A549 (cell line): ENCODE data around the gene NEK4.

Experiments
- CHD2 ChIP-seq: fragments of 150-350 bp; IDR thresholded peaks from 2 replicates; pipeline ENCODE4 v1.6.1; 2014; ENCODE audit warnings: low read length; ENCODE audit not compliant: partially characterized antibody
- CTCF ChIP-seq: fragments of >200 bp; sonication (Bioruptor Twin); formaldehyde crosslinking; IDR thresholded peaks from 3 replicates; pipeline ENCODE4 v1.5.1; 2016
- EHMT2 ChIP-seq: fragments of 200-600 bp; sonication (generic); IDR thresholded peaks from 2 replicates; pipeline ENCODE4 v1.6.1; 2016; ENCODE audit warnings: antibody characterized with exemption, low read depth, mild to moderate bottlenecking, moderate library complexity
- ELK1 ChIP-seq: fragments of 150-350 bp; IDR thresholded peaks from 2 replicates; pipeline ENCODE4 v1.6.1; 2014; ENCODE audit warnings: low read depth, mild to moderate bottlenecking, low read length
- EP300 ChIP-seq, 2 experiments: fragments of >200 bp; sonication (Bioruptor Twin); formaldehyde crosslinking; IDR thresholded peaks; 2 replicates in 1 of 2; 3 replicates in 1 of 2; pipeline ENCODE4 v1.6.1; 2016 to 2017
- JUNB ChIP-seq: fragments of >200 bp; sonication (Bioruptor Twin); formaldehyde crosslinking; IDR thresholded peaks from 2 replicates; pipeline ENCODE4 v1.6.1; 2016
- MAFK ChIP-seq: fragments of 450-650 bp; IDR thresholded peaks from 2 replicates; pipeline ENCODE4 v1.6.1; 2014; ENCODE audit not compliant: partially characterized antibody
- MYC ChIP-seq: IDR thresholded peaks from 2 replicates; pipeline ENCODE4 v1.6.1; 2012; ENCODE audit warnings: mild to moderate bottlenecking, inconsistent platforms, low read length, improper control_type of control experiment, borderline replicate concordance
- POLR2A ChIP-seq: IDR thresholded peaks from 2 replicates; pipeline ENCODE4 v1.6.1; 2012; ENCODE audit warnings: mild to moderate bottlenecking, low read length
- RAD21 ChIP-seq, 2 experiments: fragments of >200 bp in 1 of 2; sonication (Bioruptor Twin) in 1 of 2; formaldehyde crosslinking in 1 of 2; IDR thresholded peaks in 1 of 2; conservative IDR thresholded peaks in 1 of 2; 2 replicates in 1 of 2; 3 replicates in 1 of 2; pipeline ENCODE4 v1.6.1; 2012 to 2018; ENCODE audit warnings: inconsistent platforms in 1 of 2
- SMC3 ChIP-seq: fragments of >200 bp; sonication (Bioruptor Twin); formaldehyde crosslinking; IDR thresholded peaks from 3 replicates; pipeline ENCODE4 v1.6.1; 2018; ENCODE audit warnings: inconsistent platforms
- TF ChIP-seq, protein P1 (sequence below): fragments of 250-450 bp; sonication (Bioruptor Pico); IDR thresholded peaks from 2 replicates; pipeline ENCODE4 v1.5.0; 2021; ENCODE audit warnings: mild to moderate bottlenecking, moderate library complexity, borderline replicate concordance
- TF ChIP-seq, protein P2 (sequence below): fragments of 450-650 bp; IDR thresholded peaks from 2 replicates; pipeline ENCODE4 v1.6.1; 2014; ENCODE audit warnings: antibody characterized with exemption

DNA sequence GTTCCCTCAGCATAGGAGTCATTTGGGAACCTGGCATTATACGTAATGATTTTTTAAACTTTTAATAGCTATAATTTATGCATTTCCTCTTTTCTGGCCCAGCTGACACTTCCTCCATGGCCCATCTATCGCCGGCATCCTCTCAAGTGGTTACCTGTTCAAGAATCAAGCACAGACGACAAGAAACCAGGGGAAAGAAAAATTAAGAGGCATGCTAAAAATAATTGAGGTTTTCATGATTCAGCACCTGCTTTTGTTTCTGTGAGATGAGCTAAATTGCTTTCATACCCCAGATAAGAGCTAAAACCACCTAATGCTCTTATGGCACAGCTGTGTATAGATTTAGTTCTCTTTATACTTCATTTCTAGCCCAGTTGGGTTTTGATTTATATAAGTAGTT lies 63.2 kb downstream of the NEK4 start:
- no peak for TF ChIP-seq JUNB
- no peak for TF ChIP-seq CHD2
- TF ChIP-seq MAFK, result no peak
- no peak for TF ChIP-seq CTCF
- TF ChIP-seq RAD21 (conservative IDR thresholded peaks at IDR 0.05 in 1 of 2, IDR thresholded peaks at IDR 0.05 in 1 of 2), result no peak
- TF ChIP-seq ELK1, result no peak
- TF ChIP-seq EHMT2, result no peak
- TF ChIP-seq POLR2A, result no peak
- TF ChIP-seq EP300 (IDR thresholded peaks at IDR 0.05), result no peak
- no peak for TF ChIP-seq MYC
- TF ChIP-seq, protein P1, sequence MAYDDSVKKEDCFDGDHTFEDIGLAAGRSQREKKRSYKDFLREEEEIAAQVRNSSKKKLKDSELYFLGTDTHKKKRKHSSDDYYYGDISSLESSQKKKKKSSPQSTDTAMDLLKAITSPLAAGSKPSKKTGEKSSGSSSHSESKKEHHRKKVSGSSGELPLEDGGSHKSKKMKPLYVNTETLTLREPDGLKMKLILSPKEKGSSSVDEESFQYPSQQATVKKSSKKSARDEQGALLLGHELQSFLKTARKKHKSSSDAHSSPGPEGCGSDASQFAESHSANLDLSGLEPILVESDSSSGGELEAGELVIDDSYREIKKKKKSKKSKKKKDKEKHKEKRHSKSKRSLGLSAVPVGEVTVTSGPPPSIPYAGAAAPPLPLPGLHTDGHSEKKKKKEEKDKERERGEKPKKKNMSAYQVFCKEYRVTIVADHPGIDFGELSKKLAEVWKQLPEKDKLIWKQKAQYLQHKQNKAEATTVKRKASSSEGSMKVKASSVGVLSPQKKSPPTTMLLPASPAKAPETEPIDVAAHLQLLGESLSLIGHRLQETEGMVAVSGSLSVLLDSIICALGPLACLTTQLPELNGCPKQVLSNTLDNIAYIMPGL (CRISPR knock-in tag), result no peak
- TF ChIP-seq, protein P2, sequence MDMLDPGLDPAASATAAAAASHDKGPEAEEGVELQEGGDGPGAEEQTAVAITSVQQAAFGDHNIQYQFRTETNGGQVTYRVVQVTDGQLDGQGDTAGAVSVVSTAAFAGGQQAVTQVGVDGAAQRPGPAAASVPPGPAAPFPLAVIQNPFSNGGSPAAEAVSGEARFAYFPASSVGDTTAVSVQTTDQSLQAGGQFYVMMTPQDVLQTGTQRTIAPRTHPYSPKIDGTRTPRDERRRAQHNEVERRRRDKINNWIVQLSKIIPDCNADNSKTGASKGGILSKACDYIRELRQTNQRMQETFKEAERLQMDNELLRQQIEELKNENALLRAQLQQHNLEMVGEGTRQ, result no peak
- TF ChIP-seq SMC3, result no peak
